ENCODE data around the gene P2RY2. TPM values are rescaled to one million over a fixed set of nuclear protein-coding genes. Genes with fewer than 3 reads are reported as not detected.

The P2RY2 gene
- total RNA-seq, 2 donors from 2014 or later = 2.0 to 2.1 TPM

GRCh38 chr11:73275381-73275750 is 57.3 kb downstream of the P2RY2 start:
- intact Hi-C loops (cut with DNase I) = no loop called here
- TF ChIP-seq CTCF (IDR thresholded peaks at IDR 0.05) (no peak), POLR2A (IDR thresholded peaks at IDR 0.05) (no peak)
- Histone ChIP-seq H3K4me3 (no peak overlapping the region), H3K27me3 (no peaks in the 10 kb centered on the region), H3K36me3 (replicated peaks in 1 of 2; ENCODE audit: insufficient read depth in 1 of 2, low read depth in 2 of 2) (no peaks in the 10 kb centered on the region), H3K9me3 (no peaks in the 10 kb centered on the region), H3K27ac (no peak overlapping the region), H3K4me1 (no peaks in the 10 kb centered on the region)
- no peak for DNase-seq
- no peak for ATAC-seq
- WGBS, 2 donors = 87 to 94% methylated on average over 4 of the region's 4 CpGs

GRCh38 chr11:73277467-73277866 is 59.4 kb downstream of the P2RY2 start:
- no peaks in the 10 kb centered on the region for H3K36me3 ChIP-seq (replicated peaks in 1 of 2; ENCODE audit: insufficient read depth in 1 of 2, low read depth in 2 of 2)
- H3K4me1 ChIP-seq = no peaks in the 10 kb centered on the region
- no peaks in the 10 kb centered on the region for H3K9me3 ChIP-seq
- DNase-seq (no peak), ATAC-seq (no peak)
- intact Hi-C loops (cut with DNase I) = no loop called here
- H3K4me3 ChIP-seq = no peak overlapping the region
- TF ChIP-seq CTCF (IDR thresholded peaks at IDR 0.05) = no peak
- no peak for TF ChIP-seq POLR2A (IDR thresholded peaks at IDR 0.05)
- 67 to 71% methylated on average over 3 of the region's 3 CpGs for WGBS, 2 donors
- no peaks in the 10 kb centered on the region for H3K27me3 ChIP-seq
- no peak overlapping the region for H3K27ac ChIP-seq

- Histone ChIP-seq H3K27ac (peak overlapping the region in 1 of 4 donors; percentile 65), H3K4me1 (no peaks in the 10 kb centered on the region), H3K27me3 (no peaks in the 10 kb centered on the region), H3K4me3 (no peak overlapping the region), H3K36me3 (replicated peaks in 1 of 2; ENCODE audit: insufficient read depth in 1 of 2, low read depth in 2 of 2) (no peaks in the 10 kb centered on the region), H3K9me3 (no peaks in the 10 kb centered on the region)
- no peak for ATAC-seq
- WGBS, 2 donors = 50 to 72% methylated on average over 5 of the region's 5 CpGs
- peak in 1 of 4 donors; percentile 61 for DNase-seq
- TF ChIP-seq POLR2A (IDR thresholded peaks at IDR 0.05) = no peak
- no peak for TF ChIP-seq CTCF (IDR thresholded peaks at IDR 0.05)
- intact Hi-C loops (cut with DNase I) = no loop called here
Measured at GRCh38 chr11:73280626-73281025, 62.5 kb downstream of the P2RY2 start.

- WGBS, 2 donors = 83 to 84% methylated on average over 2 to 3 of the region's 3 CpGs
- Histone ChIP-seq H3K27ac (peak overlapping the region in 1 of 4 donors; percentile 65), H3K4me3 (no peak overlapping the region), H3K36me3 (replicated peaks in 1 of 2; ENCODE audit: insufficient read depth in 1 of 2, low read depth in 2 of 2) (no peaks in the 10 kb centered on the region), H3K4me1 (no peaks in the 10 kb centered on the region), H3K9me3 (no peaks in the 10 kb centered on the region), H3K27me3 (no peaks in the 10 kb centered on the region)
- ATAC-seq (no peak), DNase-seq (peak in 1 of 4 donors; percentile 43)
- intact Hi-C loops (cut with DNase I) = no loop called here
- TF ChIP-seq POLR2A (IDR thresholded peaks at IDR 0.05) (no peak), CTCF (IDR thresholded peaks at IDR 0.05) (no peak)
Measured at GRCh38 chr11:73281201-73281741, 63.2 kb downstream of the P2RY2 start.
